HEK293T (cell line): Measurements from ENCODE around the gene POLR1A.

ENCODE experiments used
- ARNT ChIP-seq: fragments of 450-650 bp; IDR thresholded peaks from 2 replicates; pipeline ENCODE4 v1.6.1; 2017; ENCODE audit warnings: mild to moderate bottlenecking
- BHLHE40 ChIP-seq: fragments of 450-650 bp; IDR thresholded peaks from 2 replicates; pipeline ENCODE4 v1.6.1; 2016; ENCODE audit warnings: mild to moderate bottlenecking, moderate library complexity, borderline replicate concordance
- CTBP1 ChIP-seq: fragments of 450-650 bp; IDR thresholded peaks from 2 replicates; pipeline ENCODE4 v1.6.1; 2016; ENCODE audit warnings: borderline replicate concordance
- ELF4 ChIP-seq: fragments of 450-650 bp; IDR thresholded peaks from 2 replicates; pipeline ENCODE4 v1.6.1; 2017; ENCODE audit warnings: antibody characterized with exemption
- FOXA1 ChIP-seq: fragments of 450-650 bp; IDR thresholded peaks from 2 replicates; pipeline ENCODE4 v1.6.1; 2016; ENCODE audit warnings: mild to moderate bottlenecking
- FOXK2 ChIP-seq: fragments of 450-650 bp; IDR thresholded peaks from 2 replicates; pipeline ENCODE4 v1.6.1; 2016; ENCODE audit warnings: mild to moderate bottlenecking
- FOXM1 ChIP-seq: fragments of 450-650 bp; IDR thresholded peaks from 2 replicates; pipeline ENCODE4 v1.6.1; 2017; ENCODE audit warnings: mild to moderate bottlenecking, borderline replicate concordance
- HDGF ChIP-seq: fragments of 450-650 bp; IDR thresholded peaks from 2 replicates; pipeline ENCODE4 v1.6.1; 2017; ENCODE audit warnings: antibody characterized with exemption, borderline replicate concordance
- NFRKB ChIP-seq: fragments of 450-650 bp; IDR thresholded peaks from 2 replicates; pipeline ENCODE4 v1.6.1; 2016; ENCODE audit warnings: mild to moderate bottlenecking, moderate library complexity
- SP1 ChIP-seq: fragments of 450-650 bp; IDR thresholded peaks from 2 replicates; pipeline ENCODE4 v1.6.1; 2017
- SUZ12 ChIP-seq: fragments of 450-650 bp; IDR thresholded peaks from 2 replicates; pipeline ENCODE4 v1.6.1; 2016; ENCODE audit warnings: mild to moderate bottlenecking
- TARDBP ChIP-seq: fragments of 450-650 bp; IDR thresholded peaks from 2 replicates; pipeline ENCODE4 v1.6.1; 2016
- TF ChIP-seq, protein P1 (sequence below): fragments of 450-650 bp; IDR thresholded peaks from 2 replicates; pipeline ENCODE4 v1.6.1; 2016

DNA sequence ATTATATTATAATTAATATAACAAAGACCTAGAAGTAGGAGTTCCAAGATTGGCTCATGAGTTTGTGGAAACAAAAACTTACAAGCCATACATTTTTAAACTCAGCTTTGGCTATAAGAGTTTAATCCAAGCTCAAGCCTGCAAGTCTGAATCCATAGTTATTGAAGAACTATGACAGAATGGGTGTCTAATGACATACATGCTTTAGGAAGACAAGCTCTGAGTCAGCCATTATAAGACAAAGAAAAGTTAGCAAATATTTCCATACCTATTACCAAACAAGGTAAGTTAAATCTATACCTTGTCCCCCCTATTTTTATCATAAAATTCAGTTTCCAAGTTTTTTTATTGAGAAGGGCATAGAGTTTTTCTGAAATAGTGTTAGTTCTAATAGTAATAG is 95.6 kb downstream of the POLR1A start:
- no peak for TF ChIP-seq SUZ12
- no peak for TF ChIP-seq ELF4
- TF ChIP-seq FOXM1: no peak
- no peak for TF ChIP-seq FOXA1
- no peak for TF ChIP-seq SP1
- no peak for TF ChIP-seq HDGF
- TF ChIP-seq BHLHE40: no peak
- no peak for TF ChIP-seq FOXK2
- no peak for TF ChIP-seq ARNT
- no peak for TF ChIP-seq NFRKB
- TF ChIP-seq TARDBP: no peak
- TF ChIP-seq, protein P1, sequence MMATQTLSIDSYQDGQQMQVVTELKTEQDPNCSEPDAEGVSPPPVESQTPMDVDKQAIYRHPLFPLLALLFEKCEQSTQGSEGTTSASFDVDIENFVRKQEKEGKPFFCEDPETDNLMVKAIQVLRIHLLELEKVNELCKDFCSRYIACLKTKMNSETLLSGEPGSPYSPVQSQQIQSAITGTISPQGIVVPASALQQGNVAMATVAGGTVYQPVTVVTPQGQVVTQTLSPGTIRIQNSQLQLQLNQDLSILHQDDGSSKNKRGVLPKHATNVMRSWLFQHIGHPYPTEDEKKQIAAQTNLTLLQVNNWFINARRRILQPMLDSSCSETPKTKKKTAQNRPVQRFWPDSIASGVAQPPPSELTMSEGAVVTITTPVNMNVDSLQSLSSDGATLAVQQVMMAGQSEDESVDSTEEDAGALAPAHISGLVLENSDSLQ: no peak
- TF ChIP-seq CTBP1: no peak
